Measurements from ENCODE around the gene ZKSCAN1. TPM values are rescaled to one million over a fixed set of nuclear protein-coding genes. Genes with fewer than 3 reads are reported as not detected.

ZKSCAN1 gene
- total and polyA plus RNA-seq, 12 donors: 4.7 to 68.9 (median 47.1) TPM

GRCh38 chr7:99997545-99998137, 17.8 kb upstream of the ZKSCAN1 start:
- H3K4me1 ChIP-seq: peaks cover 0 to 25% (median 17%) of the 10 kb centered on the region in 9 donors
- intact Hi-C loops (cut with DNase I): loop anchor here in 8 of 10 donors (5.0 to 10.0 kb wide), 8 partner anchors 55 to 135 kb away; partner anchors contain the start of genes MBLAC1 (in 3 of the 8), ZNF3 (in 2 of the 8), COPS6 (in 1 of the 8) and GJC3 (in 1 of the 8)
- no peaks in the 10 kb centered on the region for H3K9me3 ChIP-seq
- TF ChIP-seq CTCF (IDR thresholded peaks at IDR 0.05): peak in 7 of 9 donors; percentile 29 to 60 (median 45)
- WGBS, 2 donors: 4 to 5% methylated on average over 35 of the region's 35 CpGs
- peak overlapping the region; percentile 13 to 68 (median 61) for H3K4me3 ChIP-seq
- H3K36me3 ChIP-seq: no peaks in the 10 kb centered on the region
- peak overlapping the region; percentile 54 to 93 (median 85) for H3K27ac ChIP-seq
- ATAC-seq: peak; percentile 67 to 85 (median 82)
- peak; percentile 50 to 71 for DNase-seq
- no peaks in the 10 kb centered on the region for H3K27me3 ChIP-seq

GRCh38 chr7:100000239-100000638, 15.2 kb upstream of the ZKSCAN1 start:
- Histone ChIP-seq H3K27me3 (no peaks in the 10 kb centered on the region), H3K4me1 (peaks cover 0 to 18% (median 11%) of the 10 kb centered on the region in 9 donors), H3K4me3 (no peak overlapping the region), H3K27ac (no peak overlapping the region), H3K36me3 (no peaks in the 10 kb centered on the region), H3K9me3 (no peaks in the 10 kb centered on the region)
- 90% methylated on average over 13 of the region's 13 CpGs for WGBS, 2 donors
- DNase-seq (no peak), ATAC-seq (no peak)
- TF ChIP-seq CTCF (IDR thresholded peaks at IDR 0.05): no peak
- intact Hi-C loops (cut with DNase I): no loop called here

- WGBS, 2 donors: 68 to 71% methylated on average over 14 of the region's 14 CpGs
- TF ChIP-seq CTCF (IDR thresholded peaks at IDR 0.05): no peak
- DNase-seq (no peak), ATAC-seq (peak in 1 of 8 donors; percentile 15)
- H3K4me1 ChIP-seq: no peaks in the 10 kb centered on the region
- no peaks in the 10 kb centered on the region for H3K27me3 ChIP-seq
- no peak overlapping the region for H3K27ac ChIP-seq
- no peaks in the 10 kb centered on the region for H3K36me3 ChIP-seq
- no peak overlapping the region for H3K4me3 ChIP-seq
- intact Hi-C loops (cut with DNase I): no loop called here
- no peaks in the 10 kb centered on the region for H3K9me3 ChIP-seq
These were observed 11.4 kb upstream of the ZKSCAN1 start for GRCh38 chr7:100003711-100004661.

GRCh38 chr7:100007887-100008286, 7.5 kb upstream of the ZKSCAN1 start:
- Histone ChIP-seq H3K4me3 (no peak overlapping the region), H3K9me3 (no peaks in the 10 kb centered on the region), H3K27ac (no peak overlapping the region), H3K36me3 (no peaks in the 10 kb centered on the region), H3K27me3 (no peaks in the 10 kb centered on the region), H3K4me1 (no peaks in the 10 kb centered on the region)
- no peak for DNase-seq
- WGBS, 2 donors: 88 to 91% methylated on average over 3 of the region's 3 CpGs
- intact Hi-C loops (cut with DNase I): no loop called here
- no peak for ATAC-seq
- TF ChIP-seq CTCF (IDR thresholded peaks at IDR 0.05): no peak

Data from heart right ventricle (tissue), 16 donors.